ENCODE measurements around the gene KICS2.

DNA sequence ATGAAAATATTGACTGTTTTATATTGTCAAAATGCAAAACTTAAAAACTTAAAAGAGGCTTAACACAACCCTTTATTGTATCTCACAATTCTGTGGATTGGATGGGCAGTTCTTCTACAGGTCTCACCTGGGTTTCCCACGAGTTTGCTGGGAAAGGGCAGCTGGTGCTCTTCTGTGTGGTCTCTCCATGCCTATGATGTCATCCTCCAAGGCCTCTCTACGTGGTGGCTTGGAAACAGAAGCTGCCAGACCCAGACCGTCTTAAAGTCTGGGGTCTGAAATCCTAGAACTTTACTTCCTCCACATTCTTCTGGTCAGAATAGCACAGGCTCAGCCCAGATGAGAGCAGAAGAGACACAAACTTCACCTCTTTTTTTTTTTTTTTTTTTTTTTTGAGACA, 36.5 kb upstream of the KICS2 start:
- TF ChIP-seq, protein P1, sequence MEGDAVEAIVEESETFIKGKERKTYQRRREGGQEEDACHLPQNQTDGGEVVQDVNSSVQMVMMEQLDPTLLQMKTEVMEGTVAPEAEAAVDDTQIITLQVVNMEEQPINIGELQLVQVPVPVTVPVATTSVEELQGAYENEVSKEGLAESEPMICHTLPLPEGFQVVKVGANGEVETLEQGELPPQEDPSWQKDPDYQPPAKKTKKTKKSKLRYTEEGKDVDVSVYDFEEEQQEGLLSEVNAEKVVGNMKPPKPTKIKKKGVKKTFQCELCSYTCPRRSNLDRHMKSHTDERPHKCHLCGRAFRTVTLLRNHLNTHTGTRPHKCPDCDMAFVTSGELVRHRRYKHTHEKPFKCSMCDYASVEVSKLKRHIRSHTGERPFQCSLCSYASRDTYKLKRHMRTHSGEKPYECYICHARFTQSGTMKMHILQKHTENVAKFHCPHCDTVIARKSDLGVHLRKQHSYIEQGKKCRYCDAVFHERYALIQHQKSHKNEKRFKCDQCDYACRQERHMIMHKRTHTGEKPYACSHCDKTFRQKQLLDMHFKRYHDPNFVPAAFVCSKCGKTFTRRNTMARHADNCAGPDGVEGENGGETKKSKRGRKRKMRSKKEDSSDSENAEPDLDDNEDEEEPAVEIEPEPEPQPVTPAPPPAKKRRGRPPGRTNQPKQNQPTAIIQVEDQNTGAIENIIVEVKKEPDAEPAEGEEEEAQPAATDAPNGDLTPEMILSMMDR (IDR thresholded peaks at IDR 0.05; ENCODE audit: insufficient read depth, low read depth, low read length), result no peak
- no peak for TF ChIP-seq EZH2 (IDR thresholded peaks at IDR 0.05; ENCODE audit: insufficient read depth, low read length)

All from astrocyte (in vitro differentiated cells and primary cell).